Kidney epithelial cell (primary cell): Measurements from ENCODE around the gene GGT6. TPM values are rescaled to one million over a fixed set of nuclear protein-coding genes. Genes with fewer than 3 reads are reported as not detected.

ENCODE experiments used
- DNase-seq: peaks from one replicate; pipeline ENCODE4 v3.0.0-alpha.2; 2010; ENCODE audit warnings: low read depth
- H3K27me3 ChIP-seq: 2 replicates; pipeline ENCODE4 v1.6.0; 2011; ENCODE audit warnings: low read length; ENCODE audit not compliant: control insufficient read depth, insufficient read depth
- H3K36me3 ChIP-seq: 2 replicates; pipeline ENCODE4 v1.5.1; 2011; ENCODE audit warnings: low read length; ENCODE audit not compliant: control insufficient read depth, insufficient read depth
- H3K4me3 ChIP-seq: 2 replicates; pipeline ENCODE4 v1.5.1; 2011; ENCODE audit warnings: low read depth, mild to moderate bottlenecking, control low read depth, low read length
- CTCF ChIP-seq: IDR thresholded peaks from 2 replicates; pipeline ENCODE4 v1.5.1; 2011; ENCODE audit warnings: mild to moderate bottlenecking, moderate library complexity, low read length, control low read depth, inconsistent platforms; ENCODE audit not compliant: insufficient read depth, poor library complexity, severe bottlenecking
- total RNA-seq: library from RNA; depleted of rRNA; stranded (reverse); fragments of >200 nt; gene quantifications from 2 replicates; pipeline ENCODE4 v1.2.3, GENCODE V29; 2015

GGT6 gene
- total RNA-seq, 1 donor from 2014 or later, result 0.38 TPM

GRCh38 chr17:4577386-4577993 lies 17.1 kb upstream of the GGT6 start:
- DNase-seq, result no peak
- TF ChIP-seq CTCF, result no peak
- H3K36me3 ChIP-seq, result no peaks in the 10 kb centered on the region
- H3K4me3 ChIP-seq, result no peak overlapping the region
- peaks cover 50% of the 10 kb centered on the region for H3K27me3 ChIP-seq

- Histone ChIP-seq H3K4me3 (no peak overlapping the region), H3K36me3 (no peaks in the 10 kb centered on the region), H3K27me3 (peaks cover 43% of the 10 kb centered on the region)
- TF ChIP-seq CTCF, result no peak
- no peak for DNase-seq
Measured at GRCh38 chr17:4576729-4577322, 16.4 kb upstream of the GGT6 start.

- H3K27me3 ChIP-seq, result peaks cover 42% of the 10 kb centered on the region
- no peaks in the 10 kb centered on the region for H3K36me3 ChIP-seq
- TF ChIP-seq CTCF, result no peak
- DNase-seq, result no peak
- H3K4me3 ChIP-seq, result no peak overlapping the region
Measured at GRCh38 chr17:4576161-4576558, 15.8 kb upstream of the GGT6 start.

- H3K4me3 ChIP-seq, result no peak overlapping the region
- peaks cover 35% of the 10 kb centered on the region for H3K27me3 ChIP-seq
- no peak for DNase-seq
- H3K36me3 ChIP-seq, result no peaks in the 10 kb centered on the region
- no peak for TF ChIP-seq CTCF
Measured at GRCh38 chr17:4574448-4575045, 14.2 kb upstream of the GGT6 start.

- no peak overlapping the region for H3K4me3 ChIP-seq
- no peak for TF ChIP-seq CTCF
- no peaks in the 10 kb centered on the region for H3K36me3 ChIP-seq
- H3K27me3 ChIP-seq, result peaks cover 35% of the 10 kb centered on the region
- no peak for DNase-seq
Measured at GRCh38 chr17:4573669-4574068, 13.3 kb upstream of the GGT6 start.
